Upper lobe of right lung (tissue), 1 donor: Measurements from ENCODE around the gene CCT2. TPM values are rescaled to one million over a fixed set of nuclear protein-coding genes. Genes with fewer than 3 reads are reported as not detected.

Experiments used
- ATAC-seq: fragments of 200-7000 bp; cut with Tn5 transposase; one replicate; pipeline ENCODE4 v1.9.1; 2020; ENCODE audit warnings: mild to moderate bottlenecking, moderate library complexity
- DNase-seq: peaks from one replicate; pipeline ENCODE4 v3.0.0-alpha.2; 2020
- H3K27ac ChIP-seq: fragments of 200-600 bp; one replicate; pipeline ENCODE4 v1.8.0; 2022
- H3K27me3 ChIP-seq: fragments of 200-600 bp; one replicate; pipeline ENCODE4 v1.8.0; 2022; ENCODE audit warnings: mild to moderate bottlenecking
- H3K36me3 ChIP-seq: fragments of 200-600 bp; one replicate; pipeline ENCODE4 v1.8.0; 2022
- H3K4me1 ChIP-seq: fragments of 200-600 bp; one replicate; pipeline ENCODE4 v1.8.0; 2022
- H3K4me3 ChIP-seq: fragments of 200-600 bp; one replicate; pipeline ENCODE4 v1.8.0; 2022; ENCODE audit warnings: mild to moderate bottlenecking
- H3K9me3 ChIP-seq: fragments of 200-600 bp; one replicate; pipeline ENCODE4 v1.8.0; 2022
- intact Hi-C: fragments of 100-400 bp; cut with DNase I; formaldehyde crosslinking; loops from one replicate; pipeline ENCODE4 v1.11.0; 2022
- long read RNA-seq: library from polyadenylated mRNA; unstranded; transcript quantifications from one replicate; pipeline ENCODE4 v2.0.0, GENCODE V29; 2021
- total RNA-seq: library from RNA; stranded (reverse); fragmentation: NEBNext Ultra II Directional; extraction: Animal tissue kit (Norgen Biotek cat#: 25700); gene quantifications from one replicate; pipeline ENCODE4 v1.2.1, GENCODE V29; 2021
- TF ChIP-seq, protein P1 (sequence below): fragments of 200-600 bp; IDR thresholded peaks from one replicate; pipeline ENCODE4 v1.8.0; 2022; ENCODE audit warnings: antibody characterized with exemption
- donor health status: DM: no; HTN: yes; CAD: no; lungs with severe emphysema.

Gene CCT2
- 90.8 TPM for total RNA-seq
- long read RNA-seq, transcript CCT2-201 (16 exons, 2,041 nt), result major isoform, 79 of 92 reads
- long read RNA-seq, partial matches to known transcripts, result 6 of 92 reads
- long read RNA-seq, other reads (novel, unspliced or antisense), result 6 of 92 reads

- Histone ChIP-seq H3K4me1 (peaks cover 9% of the 10 kb centered on the region), H3K27ac (peak within 1 kb of the TSS; percentile 86), H3K4me3 (peak within 1 kb of the TSS; percentile 80), H3K9me3 (no peaks in the 10 kb centered on the region), H3K36me3 (peaks cover 39% of the 10 kb centered on the region), H3K27me3 (no peaks in the 10 kb centered on the region)
- TF ChIP-seq, protein P1, sequence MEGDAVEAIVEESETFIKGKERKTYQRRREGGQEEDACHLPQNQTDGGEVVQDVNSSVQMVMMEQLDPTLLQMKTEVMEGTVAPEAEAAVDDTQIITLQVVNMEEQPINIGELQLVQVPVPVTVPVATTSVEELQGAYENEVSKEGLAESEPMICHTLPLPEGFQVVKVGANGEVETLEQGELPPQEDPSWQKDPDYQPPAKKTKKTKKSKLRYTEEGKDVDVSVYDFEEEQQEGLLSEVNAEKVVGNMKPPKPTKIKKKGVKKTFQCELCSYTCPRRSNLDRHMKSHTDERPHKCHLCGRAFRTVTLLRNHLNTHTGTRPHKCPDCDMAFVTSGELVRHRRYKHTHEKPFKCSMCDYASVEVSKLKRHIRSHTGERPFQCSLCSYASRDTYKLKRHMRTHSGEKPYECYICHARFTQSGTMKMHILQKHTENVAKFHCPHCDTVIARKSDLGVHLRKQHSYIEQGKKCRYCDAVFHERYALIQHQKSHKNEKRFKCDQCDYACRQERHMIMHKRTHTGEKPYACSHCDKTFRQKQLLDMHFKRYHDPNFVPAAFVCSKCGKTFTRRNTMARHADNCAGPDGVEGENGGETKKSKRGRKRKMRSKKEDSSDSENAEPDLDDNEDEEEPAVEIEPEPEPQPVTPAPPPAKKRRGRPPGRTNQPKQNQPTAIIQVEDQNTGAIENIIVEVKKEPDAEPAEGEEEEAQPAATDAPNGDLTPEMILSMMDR, result peak; percentile 24
- intact Hi-C loops, result no loop called here
- ATAC-seq (peak; percentile 100), DNase-seq (peak; percentile 98)
Observed at GRCh38 chr12:69585189-69586062, at the start of gene CCT2. Gene CCT2, plus strand, starts transcription at chr12:69585459. Its CDS starts 63 bp downstream, at chr12:69585522.

- ATAC-seq (no peak), DNase-seq (no peak)
Observed at GRCh38 chr12:69540987-69541386, 44.3 kb upstream of the CCT2 start.

GRCh38 chr12:69544087-69544486 is 41.2 kb upstream of the CCT2 start:
- H3K9me3 ChIP-seq, result no peaks in the 10 kb centered on the region
- no peaks in the 10 kb centered on the region for H3K36me3 ChIP-seq
- H3K27ac ChIP-seq, result no peak overlapping the region
- no peak for ATAC-seq
- intact Hi-C loops, result no loop called here
- no peak for DNase-seq
- no peak overlapping the region for H3K4me3 ChIP-seq
- no peaks in the 10 kb centered on the region for H3K27me3 ChIP-seq
- TF ChIP-seq, protein P1, result no peak
- no peaks in the 10 kb centered on the region for H3K4me1 ChIP-seq

More at GRCh38 chr12:69540987-69541386, 44.3 kb upstream of the CCT2 start:
- Histone ChIP-seq H3K4me3 (no peak overlapping the region), H3K27ac (no peak overlapping the region), H3K27me3 (no peaks in the 10 kb centered on the region), H3K4me1 (no peaks in the 10 kb centered on the region), H3K9me3 (no peaks in the 10 kb centered on the region), H3K36me3 (no peaks in the 10 kb centered on the region)
- TF ChIP-seq, protein P1, result no peak
- intact Hi-C loops, result no loop called here

DNA sequence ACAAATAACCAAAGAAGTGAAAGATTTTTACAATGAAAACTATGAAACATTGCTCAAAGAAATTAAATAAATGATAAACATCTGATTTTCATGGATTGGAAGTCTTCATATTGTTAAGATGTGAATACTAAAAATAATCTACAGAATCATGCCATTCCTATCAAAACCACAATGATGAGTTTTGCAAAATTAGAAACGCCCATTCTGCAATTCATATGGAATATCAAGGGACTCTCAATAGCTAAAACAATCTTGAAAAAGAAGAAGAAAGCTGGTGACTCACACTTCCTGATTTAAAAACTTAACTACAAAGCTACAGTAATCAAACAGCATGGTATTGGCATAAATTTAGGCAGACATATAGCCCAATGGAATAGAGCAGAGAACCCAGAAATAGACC is 40.2 kb upstream of the CCT2 start:
- Histone ChIP-seq H3K4me3 (no peak overlapping the region), H3K9me3 (no peaks in the 10 kb centered on the region), H3K27me3 (no peaks in the 10 kb centered on the region), H3K4me1 (no peaks in the 10 kb centered on the region), H3K27ac (no peak overlapping the region), H3K36me3 (no peaks in the 10 kb centered on the region)
- no peak for ATAC-seq
- no peak for DNase-seq
- TF ChIP-seq, protein P1, result no peak
- intact Hi-C loops, result no loop called here

- Histone ChIP-seq H3K27me3 (no peaks in the 10 kb centered on the region), H3K27ac (no peak overlapping the region), H3K9me3 (no peaks in the 10 kb centered on the region), H3K4me1 (no peaks in the 10 kb centered on the region), H3K36me3 (no peaks in the 10 kb centered on the region), H3K4me3 (no peak overlapping the region)
- intact Hi-C loops, result no loop called here
- DNase-seq (no peak), ATAC-seq (no peak)
- TF ChIP-seq, protein P1, result no peak
Observed at GRCh38 chr12:69546693-69547438, 38.4 kb upstream of the CCT2 start.
